Prostate gland (tissue), 2 donors: ENCODE data around the gene RBM44.

Experiments used
- CTCF ChIP-seq, 4 experiments: fragments of 200-600 bp in 2 of 4; fragments of 450-650 bp in 2 of 4; sonication (generic) in 2 of 4; IDR thresholded peaks; 1 replicate in 3 of 4; 2 replicates in 1 of 4; pipeline ENCODE4 v1.5.1; 2016 to 2019; ENCODE audit warnings: antibody characterized with exemption in 4 of 4, mild to moderate bottlenecking in 2 of 4, moderate library complexity in 2 of 4
- POLR2A ChIP-seq: fragments of 450-650 bp; IDR thresholded peaks from one replicate; pipeline ENCODE4 v1.6.1; 2016; ENCODE audit warnings: antibody characterized with exemption, mild to moderate bottlenecking
- POLR2AphosphoS5 ChIP-seq: sonication (generic); formaldehyde crosslinking; IDR thresholded peaks from one replicate; pipeline ENCODE4 v1.6.1; 2017; ENCODE audit warnings: antibody characterized with exemption

GRCh38 chr2:237884681-237885080 is 86.1 kb downstream of the RBM44 start:
- TF ChIP-seq CTCF (IDR thresholded peaks at IDR 0.05) (no peak), POLR2A (no peak), POLR2AphosphoS5 (no peak)
